Neural cell (in vitro differentiated cells): Measurements from ENCODE around the gene SND1.

Experiments
- CTCF ChIP-seq: fragments of 450-650 bp; IDR thresholded peaks from 2 replicates; pipeline ENCODE4 v1.5.1; 2014; ENCODE audit warnings: antibody characterized with exemption, mild to moderate bottlenecking, moderate library complexity; ENCODE audit not compliant: poor library complexity, severe bottlenecking
- EZH2 ChIP-seq: fragments of 200-600, 300-800 bp; shearing (Covaris generic), sonication (generic); IDR thresholded peaks from 2 replicates; pipeline ENCODE4 v1.6.1; 2014; ENCODE audit warnings: antibody characterized with exemption, low read length, borderline replicate concordance, mild to moderate bottlenecking; ENCODE audit not compliant: insufficient read depth, poor library complexity, severe bottlenecking
- POLR2AphosphoS5 ChIP-seq: IDR thresholded peaks from 2 replicates; pipeline ENCODE4 v1.6.1; 2012
- SMC3 ChIP-seq: fragments of 450-650 bp; conservative IDR thresholded peaks from 2 replicates; pipeline ENCODE4 v1.6.1; 2014; ENCODE audit warnings: antibody characterized with exemption, mild to moderate bottlenecking, moderate library complexity; ENCODE audit not compliant: poor library complexity
- TAF1 ChIP-seq: IDR thresholded peaks from 2 replicates; pipeline ENCODE4 v1.6.1; 2012; ENCODE audit warnings: low read depth

GRCh38 chr7:127799535-127800305 lies 147.7 kb downstream of the SND1 start:
- TF ChIP-seq POLR2AphosphoS5 (no peak), CTCF (no peak), EZH2 (no peak), SMC3 (no peak), TAF1 (no peak)
